SK-N-SH (cell line): ENCODE results near the gene EPDR1. TPM values are rescaled to one million over a fixed set of nuclear protein-coding genes. Genes with fewer than 3 reads are reported as not detected.

Experiments used
- CTCF ChIA-PET: fragments of 300-600, 350-600 bp; formaldehyde crosslinking; extraction: SDS; loops from one replicate; lab custom pipeline; 2021; lab: Yijun Ruan, JAX
- POLR2A ChIA-PET: fragments of 350-600 bp; sonication (Branson Sonifier 250); formaldehyde crosslinking; extraction: SDS; loops from one replicate; lab custom pipeline; 2020; ENCODE audit warnings: antibody characterized with exemption, inconsistent platforms; lab: Yijun Ruan, JAX
- DNase-seq: peaks from one replicate; pipeline ENCODE4 v3.0.0; 2012
- H2AFZ ChIP-seq: fragments of 200-600 bp; sonication (generic); 2 replicates; pipeline ENCODE4 v1.8.1; 2016; ENCODE audit warnings: antibody characterized with exemption, mild to moderate bottlenecking, low read depth
- H3F3A ChIP-seq: fragments of 200-600 bp; sonication (generic); replicated peaks from 2 replicates; pipeline ENCODE3; 2016; ENCODE audit warnings: antibody characterized with exemption, mild to moderate bottlenecking; ENCODE audit not compliant: insufficient read depth
- H3K27ac ChIP-seq, 2 experiments: fragments of 200-500 bp in 1 of 2; fragments of 200-600 bp in 1 of 2; sonication (Bioruptor generic) in 1 of 2; sonication (generic), shearing (Covaris generic) in 1 of 2; 2 replicates each; pipeline versions ENCODE4 v1.5.1 to v1.6.1; 2014 to 2016; ENCODE audit warnings: low read depth in 2 of 2, inconsistent platforms in 1 of 2, low read length in 1 of 2, mild to moderate bottlenecking in 1 of 2, mixed read lengths in 1 of 2
- H3K27me3 ChIP-seq: fragments of 200-600 bp; sonication (generic), shearing (Covaris generic); 2 replicates; pipeline ENCODE4 v1.6.1; 2016; ENCODE audit warnings: mixed run types; ENCODE audit not compliant: insufficient read depth
- H3K36me3 ChIP-seq, 2 experiments: fragments of 200-500 bp in 1 of 2; fragments of 200-600 bp in 1 of 2; sonication (Bioruptor generic) in 1 of 2; sonication (generic) in 1 of 2; replicated peaks in 1 of 2; 2 replicates each; pipeline versions ENCODE3 to v1.5.1; 2014 to 2016; ENCODE audit warnings: low read length in 1 of 2, mild to moderate bottlenecking in 1 of 2; ENCODE audit not compliant: insufficient read depth in 2 of 2, control insufficient read depth in 1 of 2
- H3K4me1 ChIP-seq, 2 experiments: fragments of 200-500 bp in 1 of 2; fragments of 200-600 bp in 1 of 2; sonication (Bioruptor generic) in 1 of 2; sonication (generic), shearing (Covaris generic) in 1 of 2; 2 replicates each; pipeline versions ENCODE4 v1.5.1 to v1.6.1; 2014 to 2016; ENCODE audit warnings: low read depth in 1 of 2, low read length in 1 of 2, mixed run types in 1 of 2; ENCODE audit not compliant: insufficient read depth in 2 of 2, control insufficient read depth in 1 of 2
- H3K4me2 ChIP-seq: fragments of 200-600 bp; sonication (generic), shearing (Covaris generic); 2 replicates; pipeline ENCODE4 v1.6.1; 2017; ENCODE audit warnings: mixed run types
- H3K4me3 ChIP-seq, 2 experiments: fragments of 200-500 bp in 1 of 2; fragments of 200-600 bp in 1 of 2; sonication (Bioruptor generic) in 1 of 2; sonication (generic), shearing (Covaris generic) in 1 of 2; 2 replicates each; pipeline versions ENCODE4 v1.5.1 to v1.8.1; 2014 to 2016; ENCODE audit warnings: low read depth in 2 of 2, inconsistent platforms in 1 of 2, low read length in 1 of 2, mild to moderate bottlenecking in 1 of 2, mixed read lengths in 1 of 2, moderate library complexity in 1 of 2
- H3K79me2 ChIP-seq: fragments of 200-600 bp; sonication (generic); 2 replicates; pipeline ENCODE4 v1.8.1; 2017; ENCODE audit warnings: mild to moderate bottlenecking; ENCODE audit not compliant: insufficient read depth
- H3K9ac ChIP-seq: fragments of 200-600 bp; sonication (generic); 2 replicates; pipeline ENCODE4 v1.6.1; 2017; ENCODE audit warnings: mixed run types
- H3K9me2 ChIP-seq: fragments of 200-600 bp; sonication (generic); 2 replicates; pipeline ENCODE4 v1.6.1; 2017; ENCODE audit warnings: mixed run types
- H3K9me3 ChIP-seq: fragments of 200-600 bp; sonication (generic); 2 replicates; pipeline ENCODE4 v1.6.1; 2017; ENCODE audit warnings: mixed run types, mild to moderate bottlenecking, moderate library complexity
- H4K20me1 ChIP-seq: fragments of 200-600 bp; sonication (generic); 2 replicates; pipeline ENCODE4 v1.6.1; 2017; ENCODE audit warnings: mild to moderate bottlenecking, mixed run types; ENCODE audit not compliant: insufficient read depth
- FOSL2 ChIP-seq: IDR thresholded peaks from 2 replicates; pipeline ENCODE4 v1.4.0; 2012; ENCODE audit warnings: low read depth, mild to moderate bottlenecking, moderate library complexity, borderline replicate concordance
- GATA2 ChIP-seq: sonication (generic); formaldehyde crosslinking; IDR thresholded peaks from 2 replicates; pipeline ENCODE4 v1.5.0; 2020; ENCODE audit warnings: mild to moderate bottlenecking, missing genetic modification reagents
- MEF2A ChIP-seq: IDR thresholded peaks from 2 replicates; pipeline ENCODE4 v1.4.0; 2012; ENCODE audit warnings: low read depth, borderline replicate concordance
- MXI1 ChIP-seq: IDR thresholded peaks from 2 replicates; pipeline ENCODE4 v1.6.1; 2012; ENCODE audit warnings: mild to moderate bottlenecking, low read depth, low read length, improper control_type of control experiment
- NFIC ChIP-seq: IDR thresholded peaks from 2 replicates; pipeline ENCODE4 v1.4.0; 2012; ENCODE audit warnings: borderline replicate concordance
- POLR2AphosphoS5 ChIP-seq: IDR thresholded peaks from 2 replicates; pipeline ENCODE4 v1.6.1; 2012; ENCODE audit warnings: low read depth, low read length
- RAD21 ChIP-seq: IDR thresholded peaks from 2 replicates; pipeline ENCODE4 v1.6.1; 2012; ENCODE audit warnings: mild to moderate bottlenecking, low read length
- RCOR1 ChIP-seq: fragments of 150-350 bp; IDR thresholded peaks from 2 replicates; pipeline ENCODE4 v1.6.1; 2017; ENCODE audit warnings: antibody characterized with exemption, low read length
- RXRA ChIP-seq: IDR thresholded peaks from 2 replicates; pipeline ENCODE4 v1.4.0; 2012; ENCODE audit warnings: low read depth, mild to moderate bottlenecking, borderline replicate concordance
- SIN3A ChIP-seq: IDR thresholded peaks from 2 replicates; pipeline ENCODE4 v1.6.1; 2012; ENCODE audit warnings: low read depth, mild to moderate bottlenecking, low read length, moderate library complexity, borderline replicate concordance
- SMC3 ChIP-seq: IDR thresholded peaks from 2 replicates; pipeline ENCODE4 v1.6.1; 2012; ENCODE audit warnings: low read depth, low read length, improper control_type of control experiment
- TAF1 ChIP-seq: IDR thresholded peaks from 2 replicates; pipeline ENCODE4 v1.6.1; 2012; ENCODE audit warnings: low read depth, mild to moderate bottlenecking, low read length, moderate library complexity, borderline replicate concordance
- TCF12 ChIP-seq: IDR thresholded peaks from 2 replicates; pipeline ENCODE4 v1.4.0; 2012
- TEAD4 ChIP-seq: IDR thresholded peaks from 2 replicates; pipeline ENCODE4 v1.4.0; 2012; ENCODE audit warnings: mild to moderate bottlenecking, borderline replicate concordance; ENCODE audit not compliant: insufficient read depth
- YY1 ChIP-seq: IDR thresholded peaks from 2 replicates; pipeline ENCODE4 v1.4.0; 2012; ENCODE audit warnings: low read depth, mild to moderate bottlenecking
- WGBS: methylation state at CpG from one replicate; pipeline ENCODE4 v1.1.6; 2017; ENCODE audit warnings: low lambda C conversion rate; 5-methylcytosine and 5-hydroxymethylcytosine counted together
- polyA plus RNA-seq, 3 experiments: library from polyadenylated mRNA; depleted of rRNA; stranded (reverse); fragments of >200 nt; gene quantifications; 2 replicates each; pipeline ENCODE4 v1.2.3, GENCODE V29; 2012
- TF ChIP-seq, protein P1 (sequence below): IDR thresholded peaks from 2 replicates; pipeline ENCODE4 v1.4.0; 2012; ENCODE audit warnings: low read depth
- TF ChIP-seq, protein P2 (sequence below): fragments of 200-600 bp; sonication (generic); IDR thresholded peaks from 2 replicates; pipeline ENCODE4 v1.6.1; 2017; ENCODE audit warnings: antibody characterized with exemption, mild to moderate bottlenecking, moderate library complexity
- TF ChIP-seq, protein P3 (sequence below): fragments of 150-350 bp; IDR thresholded peaks from 2 replicates; pipeline ENCODE4 v1.6.1; 2017; ENCODE audit warnings: antibody characterized with exemption, low read length, low read depth, borderline replicate concordance
- TF ChIP-seq, protein P4 (sequence below): IDR thresholded peaks from 2 replicates; pipeline ENCODE4; 2012

The EPDR1 gene
- polyA plus RNA-seq, 1 of the 3 experiments (the other 2 are of a cell fraction): 7.4 TPM

DNA sequence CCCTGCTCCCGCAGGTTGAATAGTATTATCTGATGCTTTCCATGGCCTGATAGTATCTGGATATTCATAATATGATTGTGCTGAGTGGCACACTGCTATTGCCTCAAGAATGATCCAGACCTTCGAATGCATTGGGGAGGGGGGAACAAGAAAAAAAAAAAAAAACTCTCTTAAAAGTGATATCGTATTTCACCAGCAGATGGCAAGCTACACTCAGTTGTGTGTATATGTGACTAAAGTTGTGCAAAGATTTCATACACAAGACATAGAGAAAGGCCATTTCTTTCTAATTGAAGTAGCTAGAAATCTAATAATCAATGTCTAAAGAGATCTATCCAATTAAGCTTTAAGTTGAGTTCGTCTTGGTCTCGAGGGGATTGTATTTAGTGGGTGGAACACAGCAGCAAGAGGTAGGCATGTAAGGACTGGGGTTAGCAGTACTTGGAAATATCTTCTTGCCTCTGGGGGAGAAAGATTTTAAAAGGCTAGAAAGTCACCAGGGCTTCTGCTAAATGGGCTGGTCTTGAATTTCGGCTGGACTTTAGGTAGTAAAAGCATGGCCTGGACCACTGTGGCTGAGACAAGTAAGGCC, 19.1 kb upstream of the EPDR1 start:
- Histone ChIP-seq H3K27me3 (no peaks in the 10 kb centered on the region), H4K20me1 (no peaks in the 10 kb centered on the region), H3K9me2 (no peaks in the 10 kb centered on the region), H3K4me1 (peaks cover 0 to 8% of the 10 kb centered on the region in 2 experiments; a peak in 3 of 4 replicates), H3K4me2 (no peak overlapping the region), H3K36me3 (no peaks in the 10 kb centered on the region), H3K27ac (no peak overlapping the region), H3K9me3 (no peaks in the 10 kb centered on the region), H3K4me3 (peak overlapping the region in 1 of 2 experiments; percentile 4; a peak in 1 of 4 replicates), H3K9ac (no peak overlapping the region), H3F3A (no peaks in the 10 kb centered on the region), H3K79me2 (no peaks in the 10 kb centered on the region), H2AFZ (no peak overlapping the region)
- CTCF ChIA-PET: interaction anchor here (0.5 to 11.8 kb wide), 62 partner anchors 8 to 1118 kb away, joined by 3 to 280 read pairs (median 4); partner anchors contain the start of genes EPDR1, SFRP4 and STARD3NL
- TF ChIP-seq SIN3A: no peak
- TF ChIP-seq NFIC: no peak
- no peak for TF ChIP-seq GATA2 (CRISPR knock-in tag)
- TF ChIP-seq TEAD4: no peak
- TF ChIP-seq MEF2A: no peak
- no peak for TF ChIP-seq YY1
- TF ChIP-seq, protein P1, sequence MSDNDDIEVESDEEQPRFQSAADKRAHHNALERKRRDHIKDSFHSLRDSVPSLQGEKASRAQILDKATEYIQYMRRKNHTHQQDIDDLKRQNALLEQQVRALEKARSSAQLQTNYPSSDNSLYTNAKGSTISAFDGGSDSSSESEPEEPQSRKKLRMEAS: no peak
- no peak for TF ChIP-seq FOSL2
- no peak for TF ChIP-seq MXI1
- no peak for TF ChIP-seq TAF1
- TF ChIP-seq, protein P2, sequence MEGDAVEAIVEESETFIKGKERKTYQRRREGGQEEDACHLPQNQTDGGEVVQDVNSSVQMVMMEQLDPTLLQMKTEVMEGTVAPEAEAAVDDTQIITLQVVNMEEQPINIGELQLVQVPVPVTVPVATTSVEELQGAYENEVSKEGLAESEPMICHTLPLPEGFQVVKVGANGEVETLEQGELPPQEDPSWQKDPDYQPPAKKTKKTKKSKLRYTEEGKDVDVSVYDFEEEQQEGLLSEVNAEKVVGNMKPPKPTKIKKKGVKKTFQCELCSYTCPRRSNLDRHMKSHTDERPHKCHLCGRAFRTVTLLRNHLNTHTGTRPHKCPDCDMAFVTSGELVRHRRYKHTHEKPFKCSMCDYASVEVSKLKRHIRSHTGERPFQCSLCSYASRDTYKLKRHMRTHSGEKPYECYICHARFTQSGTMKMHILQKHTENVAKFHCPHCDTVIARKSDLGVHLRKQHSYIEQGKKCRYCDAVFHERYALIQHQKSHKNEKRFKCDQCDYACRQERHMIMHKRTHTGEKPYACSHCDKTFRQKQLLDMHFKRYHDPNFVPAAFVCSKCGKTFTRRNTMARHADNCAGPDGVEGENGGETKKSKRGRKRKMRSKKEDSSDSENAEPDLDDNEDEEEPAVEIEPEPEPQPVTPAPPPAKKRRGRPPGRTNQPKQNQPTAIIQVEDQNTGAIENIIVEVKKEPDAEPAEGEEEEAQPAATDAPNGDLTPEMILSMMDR: peak; percentile 83
- no peak for TF ChIP-seq POLR2AphosphoS5
- peak; percentile 85 for TF ChIP-seq RAD21
- peak; percentile 52 for TF ChIP-seq SMC3
- WGBS: 6% methylated on average over 6 of the region's 6 CpGs
- POLR2A ChIA-PET: interaction anchor here (0.7 kb wide), 2 partner anchors 135 to 383 kb away, joined by 3 to 4 read pairs; no protein-coding TSS in a partner anchor
- DNase-seq: peak; percentile 47

DNA sequence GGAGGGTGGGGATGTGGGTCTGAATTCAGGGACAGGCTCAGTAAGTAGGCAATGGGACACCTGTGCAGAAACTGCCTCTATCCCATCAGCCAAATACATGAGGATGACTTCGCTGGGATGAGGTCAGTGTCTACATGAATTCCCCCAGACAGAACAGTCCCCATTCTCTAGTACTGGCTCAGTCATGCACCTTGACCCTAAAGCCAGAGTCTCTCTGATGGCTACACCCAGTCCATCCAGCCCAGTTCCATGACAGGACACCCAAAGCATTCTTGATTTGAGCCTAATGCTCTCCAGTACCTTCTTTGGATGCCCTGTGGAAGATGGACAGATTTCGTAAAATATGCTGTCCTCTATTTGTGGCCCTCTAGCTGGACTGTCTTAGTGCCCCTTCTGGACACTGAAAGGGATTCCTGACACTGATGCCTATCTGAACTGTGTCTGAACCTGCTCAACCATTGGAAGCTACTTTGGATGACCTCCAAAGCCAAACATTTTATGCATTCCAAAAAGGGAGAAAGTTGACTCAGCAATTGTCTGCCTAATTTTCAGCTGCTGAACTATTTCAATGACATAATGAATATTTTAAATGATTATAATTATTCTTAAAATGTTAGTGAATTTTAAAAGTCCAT, 18.4 kb upstream of the EPDR1 start:
- H3K4me2 ChIP-seq: no peak overlapping the region
- no peaks in the 10 kb centered on the region for H3K9me3 ChIP-seq
- no peaks in the 10 kb centered on the region for H3K27me3 ChIP-seq
- H3K4me3 ChIP-seq: no peak overlapping the region
- ChIA-PET POLR2A (interaction anchor here (0.7 kb wide), 1 partner anchor 134 kb away, joined by 4 read pairs; no protein-coding TSS in a partner anchor), CTCF (interaction anchor here (0.6 to 11.8 kb wide), 61 partner anchors 9 to 1117 kb away, joined by 3 to 280 read pairs (median 4); partner anchors contain the start of genes EPDR1, SFRP4 and STARD3NL)
- H2AFZ ChIP-seq: no peak overlapping the region
- H3F3A ChIP-seq: no peaks in the 10 kb centered on the region
- no peaks in the 10 kb centered on the region for H4K20me1 ChIP-seq
- H3K9ac ChIP-seq: no peak overlapping the region
- no peak overlapping the region for H3K27ac ChIP-seq
- WGBS: 33% methylated on average over 2 of the region's 2 CpGs
- H3K36me3 ChIP-seq: no peaks in the 10 kb centered on the region
- no peak for DNase-seq
- peaks cover 0 to 8% of the 10 kb centered on the region in 2 experiments; a peak in 3 of 4 replicates for H3K4me1 ChIP-seq
- peak; percentile 78; the same call in 1 of the 2 replicates for TF ChIP-seq RXRA
- TF ChIP-seq TAF1: no peak
- TF ChIP-seq RCOR1: no peak
- TF ChIP-seq, protein P3, sequence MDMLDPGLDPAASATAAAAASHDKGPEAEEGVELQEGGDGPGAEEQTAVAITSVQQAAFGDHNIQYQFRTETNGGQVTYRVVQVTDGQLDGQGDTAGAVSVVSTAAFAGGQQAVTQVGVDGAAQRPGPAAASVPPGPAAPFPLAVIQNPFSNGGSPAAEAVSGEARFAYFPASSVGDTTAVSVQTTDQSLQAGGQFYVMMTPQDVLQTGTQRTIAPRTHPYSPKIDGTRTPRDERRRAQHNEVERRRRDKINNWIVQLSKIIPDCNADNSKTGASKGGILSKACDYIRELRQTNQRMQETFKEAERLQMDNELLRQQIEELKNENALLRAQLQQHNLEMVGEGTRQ: no peak
- TF ChIP-seq, protein P4, sequence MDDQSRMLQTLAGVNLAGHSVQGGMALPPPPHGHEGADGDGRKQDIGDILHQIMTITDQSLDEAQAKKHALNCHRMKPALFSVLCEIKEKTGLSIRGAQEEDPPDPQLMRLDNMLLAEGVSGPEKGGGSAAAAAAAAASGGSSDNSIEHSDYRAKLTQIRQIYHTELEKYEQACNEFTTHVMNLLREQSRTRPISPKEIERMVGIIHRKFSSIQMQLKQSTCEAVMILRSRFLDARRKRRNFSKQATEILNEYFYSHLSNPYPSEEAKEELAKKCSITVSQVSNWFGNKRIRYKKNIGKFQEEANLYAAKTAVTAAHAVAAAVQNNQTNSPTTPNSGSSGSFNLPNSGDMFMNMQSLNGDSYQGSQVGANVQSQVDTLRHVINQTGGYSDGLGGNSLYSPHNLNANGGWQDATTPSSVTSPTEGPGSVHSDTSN: no peak
- TF ChIP-seq TCF12: peak; percentile 50
- no peak for TF ChIP-seq MEF2A
- TF ChIP-seq NFIC: peak; percentile 44; the same call in 1 of the 2 replicates
- H3K9me2 ChIP-seq: no peaks in the 10 kb centered on the region
- no peaks in the 10 kb centered on the region for H3K79me2 ChIP-seq
